K562 (cell line): ENCODE results near the gene OVOL2.

Experiments used
- ELF2 ChIP-seq: fragments of 250-450 bp; sonication (Bioruptor Pico); IDR thresholded peaks from 2 replicates; pipeline ENCODE4 v1.5.0; 2021; ENCODE audit warnings: mild to moderate bottlenecking
- SREBF1 ChIP-seq: fragments of 150-350 bp; IDR thresholded peaks from 2 replicates; pipeline ENCODE4 v1.6.1; 2014; ENCODE audit warnings: antibody characterized with exemption, low read depth, low read length, borderline replicate concordance
- ZFX ChIP-seq: sonication (generic); formaldehyde crosslinking; IDR thresholded peaks from 2 replicates; pipeline ENCODE4 v1.8.0; 2022; ENCODE audit warnings: mild to moderate bottlenecking, missing genetic modification reagents, moderate library complexity

DNA sequence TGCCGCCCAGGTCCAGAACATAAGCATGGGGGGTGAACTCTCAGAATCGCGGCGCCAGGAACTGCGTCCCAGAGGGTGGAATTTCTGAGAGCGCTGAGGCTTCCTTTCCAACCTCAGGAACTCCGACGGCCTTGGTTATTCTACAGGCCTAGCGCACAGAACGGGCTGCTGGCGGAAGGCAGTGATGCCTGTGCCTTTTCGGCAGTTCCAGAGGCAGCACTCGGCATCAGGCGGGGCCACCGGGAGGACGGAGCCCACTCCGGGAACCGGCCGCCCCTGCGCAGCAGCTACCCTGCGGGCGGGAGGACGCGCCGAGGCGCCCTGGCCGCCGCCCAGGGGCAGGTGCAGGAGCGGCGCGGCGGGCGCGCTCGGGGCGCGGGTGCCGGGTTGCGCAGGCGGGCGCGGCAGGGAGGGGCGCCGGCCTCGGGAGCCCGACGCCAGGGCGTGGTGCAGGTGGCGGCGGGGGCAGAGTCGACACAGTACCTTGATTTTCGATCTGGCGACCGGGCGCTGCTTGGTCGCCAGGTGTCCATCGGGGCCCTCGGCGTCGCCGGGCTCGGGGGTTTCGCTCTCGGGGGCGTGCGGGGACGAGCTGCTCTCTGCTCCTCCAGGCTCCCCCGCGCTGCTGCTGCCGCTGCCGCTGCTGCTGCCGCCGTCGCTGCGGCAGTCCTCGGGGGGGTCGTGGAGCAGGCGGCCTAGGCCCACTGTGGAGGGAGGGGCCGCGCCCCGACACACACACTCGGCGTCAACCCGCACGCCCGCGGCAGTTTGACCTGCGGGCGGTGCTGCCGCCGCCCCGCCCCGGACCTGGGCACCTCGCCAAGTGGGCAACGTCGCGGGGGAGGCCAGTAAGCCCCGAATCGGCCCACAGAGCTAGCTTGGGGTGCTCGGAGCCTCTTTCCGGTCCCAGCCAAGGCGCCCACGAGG is 1.3 kb downstream of the OVOL2 start:
- no peak for TF ChIP-seq ELF2
- no peak for TF ChIP-seq SREBF1
- TF ChIP-seq ZFX = no peak
